ENCODE data around the gene NHSL2.

Gene NHSL2

DNA sequence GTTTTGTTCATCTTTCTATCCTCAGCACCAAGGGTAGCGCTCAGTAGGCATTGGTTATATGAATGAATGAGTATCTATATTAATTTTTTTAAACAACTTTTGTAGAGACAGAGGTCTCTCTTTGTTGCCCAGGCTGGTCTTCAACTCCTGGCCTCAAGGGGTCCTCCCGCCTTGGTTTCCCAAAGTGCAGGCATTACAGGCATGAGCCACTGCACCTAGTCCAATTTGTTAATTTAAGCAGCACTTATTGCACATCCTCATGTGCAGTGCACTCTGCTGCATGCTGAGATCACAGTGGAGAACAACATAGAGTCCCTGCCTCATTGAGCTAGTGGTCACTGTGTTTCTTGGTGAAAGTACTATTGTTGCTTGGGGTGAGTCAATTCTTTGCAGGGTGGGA, 94.4 kb downstream of the NHSL2 start:
- H3K27ac Mint-ChIP-seq = no peak overlapping the region
- ATAC-seq (no peak), DNase-seq (no peak)
- H3K4me3 Mint-ChIP-seq = no peak overlapping the region
- no peaks in the 10 kb centered on the region for H3K36me3 Mint-ChIP-seq (ENCODE audit: low read depth)
- no peaks in the 10 kb centered on the region for H3K9me3 Mint-ChIP-seq
- peaks cover 12% of the 10 kb centered on the region for H3K27me3 Mint-ChIP-seq
- H3K4me1 Mint-ChIP-seq = no peaks in the 10 kb centered on the region

DNA sequence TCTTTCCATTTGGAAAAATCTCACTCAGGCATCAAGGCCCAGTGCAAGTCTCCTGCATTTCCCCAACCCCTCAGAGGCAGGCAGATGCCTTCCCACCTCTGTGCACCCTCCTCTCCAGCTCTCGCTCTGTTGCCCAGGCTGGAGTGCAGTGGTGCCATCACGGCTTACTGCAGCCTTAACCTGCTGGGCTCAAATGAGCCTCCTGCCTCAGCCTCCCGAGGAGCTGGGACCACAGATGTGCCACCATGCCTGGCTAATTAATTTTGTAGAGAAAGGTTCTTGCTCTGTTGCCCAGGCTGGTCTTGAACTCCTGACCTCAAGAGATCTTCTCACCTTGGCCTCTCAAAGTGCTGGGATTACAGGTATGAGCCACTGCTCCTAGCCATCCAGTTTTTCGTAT, 95.8 kb downstream of the NHSL2 start:
- Mint-ChIP-seq H3K9me3 (no peaks in the 10 kb centered on the region), H3K4me3 (no peak overlapping the region), H3K27me3 (peaks cover 12% of the 10 kb centered on the region), H3K27ac (no peak overlapping the region), H3K4me1 (no peaks in the 10 kb centered on the region), H3K36me3 (ENCODE audit: low read depth) (no peaks in the 10 kb centered on the region)
- ATAC-seq (no peak), DNase-seq (no peak)

DNA sequence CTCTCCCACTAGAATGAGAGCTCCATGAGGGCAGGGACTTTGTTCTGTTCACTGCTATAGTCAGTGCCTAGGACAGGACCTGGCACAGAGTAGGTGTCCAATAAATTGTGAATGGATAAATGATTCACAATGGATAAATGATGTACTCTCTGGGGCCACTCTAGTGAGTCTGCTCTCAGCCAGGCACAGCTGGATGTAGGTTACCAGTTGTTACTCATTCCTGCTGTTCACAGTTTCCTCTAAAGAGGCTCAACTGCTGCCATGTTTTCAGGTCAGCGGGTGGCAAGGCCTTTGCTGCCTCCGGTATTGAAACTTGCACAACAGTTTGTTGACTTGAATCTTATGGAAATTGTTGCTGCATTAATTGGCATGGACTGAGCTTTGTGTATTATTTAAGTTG, 99.1 kb downstream of the NHSL2 start:
- DNase-seq (no peak), ATAC-seq (no peak)
- Mint-ChIP-seq H3K4me1 (no peaks in the 10 kb centered on the region), H3K27ac (no peak overlapping the region), H3K4me3 (no peak overlapping the region), H3K36me3 (ENCODE audit: low read depth) (no peaks in the 10 kb centered on the region), H3K9me3 (no peaks in the 10 kb centered on the region), H3K27me3 (peaks cover 13% of the 10 kb centered on the region)

DNA sequence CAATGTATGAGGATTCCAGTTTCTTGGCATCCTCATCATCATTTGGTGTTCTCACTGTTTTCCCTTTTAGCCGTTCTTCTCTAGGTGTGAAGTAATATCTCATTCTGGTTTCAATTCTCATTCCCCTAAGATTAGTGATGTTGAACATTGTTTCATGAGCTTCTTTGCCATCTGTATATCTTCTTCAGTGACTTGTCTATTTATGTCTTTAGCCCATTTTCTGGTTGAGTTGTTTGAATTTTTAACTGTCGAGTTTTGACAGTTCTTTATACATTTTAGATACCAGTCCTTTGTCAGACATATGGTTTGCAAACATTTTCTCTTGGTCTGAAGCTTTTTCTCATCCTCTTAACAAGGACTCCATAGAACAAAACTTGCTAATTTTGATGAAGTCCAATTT, 101.1 kb downstream of the NHSL2 start:
- H3K4me1 Mint-ChIP-seq = no peaks in the 10 kb centered on the region
- no peaks in the 10 kb centered on the region for H3K9me3 Mint-ChIP-seq
- H3K27me3 Mint-ChIP-seq = peaks cover 25% of the 10 kb centered on the region

DNA sequence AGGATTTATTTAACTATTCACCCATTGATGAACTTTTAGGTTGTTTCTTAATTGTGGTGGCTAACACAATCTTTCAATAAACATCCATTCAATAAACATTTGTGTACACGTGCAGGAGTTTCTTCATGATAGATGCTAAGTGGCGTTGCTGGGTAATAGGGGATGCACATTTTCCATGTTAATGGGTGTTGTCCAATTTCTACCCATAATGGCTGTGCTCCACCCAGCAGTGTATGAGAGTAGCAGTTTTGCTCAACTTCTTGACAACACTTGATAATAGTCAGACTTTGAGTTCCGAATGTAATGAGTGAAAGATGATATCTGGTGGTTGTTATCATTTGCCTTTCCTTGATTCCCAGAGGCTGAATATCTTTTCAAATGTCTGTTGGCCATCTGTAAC, 104.7 kb downstream of the NHSL2 start:
- ATAC-seq (no peak), DNase-seq (no peak)
- H3K4me3 Mint-ChIP-seq = no peak overlapping the region
- H3K4me1 Mint-ChIP-seq = peaks cover 6% of the 10 kb centered on the region
- no peaks in the 10 kb centered on the region for H3K36me3 Mint-ChIP-seq (ENCODE audit: low read depth)
- no peaks in the 10 kb centered on the region for H3K9me3 Mint-ChIP-seq
- peaks cover 28% of the 10 kb centered on the region for H3K27me3 Mint-ChIP-seq
- no peak overlapping the region for H3K27ac Mint-ChIP-seq

More for the DNA sequence above, 101.1 kb downstream of the NHSL2 start:
- Mint-ChIP-seq H3K36me3 (ENCODE audit: low read depth) (no peaks in the 10 kb centered on the region), H3K4me3 (no peak overlapping the region), H3K27ac (no peak overlapping the region)
- no peak for DNase-seq
- no peak for ATAC-seq

DNA sequence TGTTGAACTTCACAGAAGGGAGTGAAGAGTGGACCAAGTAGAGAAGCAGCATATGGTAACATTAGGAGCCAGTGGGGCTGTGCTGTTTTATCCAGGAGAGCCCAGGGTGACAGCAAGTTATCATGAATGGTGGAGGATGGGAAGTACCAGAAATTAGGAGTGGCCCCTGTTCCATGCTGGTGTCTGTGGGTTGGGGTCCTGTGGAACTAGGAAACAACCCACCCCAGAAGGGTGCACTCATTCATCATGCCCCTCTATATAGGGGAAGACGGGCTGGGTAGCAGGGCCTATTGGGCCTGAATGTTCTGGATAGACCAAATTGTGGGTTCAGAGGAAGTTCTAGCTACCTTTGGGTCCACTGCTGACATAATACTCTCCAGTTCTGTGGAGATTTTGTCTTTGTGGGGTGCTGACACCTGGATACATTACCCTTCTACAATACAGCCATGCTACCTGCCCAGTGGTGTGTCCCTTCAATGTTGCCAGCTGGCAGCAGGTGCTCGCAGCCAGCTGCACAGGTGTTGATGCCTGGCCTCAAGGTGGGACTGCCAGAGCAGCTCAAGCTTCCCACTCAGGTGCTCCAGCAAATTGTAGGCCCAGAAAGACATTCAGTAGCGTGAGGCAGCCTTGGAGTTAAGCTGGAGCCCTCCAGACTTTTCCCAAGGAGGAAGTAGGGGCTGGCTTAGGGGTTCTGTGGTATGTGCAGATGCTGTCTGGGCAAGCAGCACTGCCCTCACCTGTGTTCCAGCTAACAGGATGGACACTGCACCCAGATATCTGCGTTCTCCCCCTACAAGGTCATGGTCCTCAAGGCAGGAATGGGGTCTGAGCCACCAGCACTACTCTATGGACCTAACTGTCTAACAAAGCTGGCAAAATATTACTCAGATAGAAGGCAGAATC, 106.5 kb downstream of the NHSL2 start:
- Mint-ChIP-seq H3K36me3 (ENCODE audit: low read depth) (no peaks in the 10 kb centered on the region), H3K4me3 (no peak overlapping the region), H3K27ac (no peak overlapping the region), H3K9me3 (no peaks in the 10 kb centered on the region), H3K4me1 (peaks cover 14% of the 10 kb centered on the region), H3K27me3 (peaks cover 31% of the 10 kb centered on the region)
- ATAC-seq (no peak), DNase-seq (no peak)

DNA sequence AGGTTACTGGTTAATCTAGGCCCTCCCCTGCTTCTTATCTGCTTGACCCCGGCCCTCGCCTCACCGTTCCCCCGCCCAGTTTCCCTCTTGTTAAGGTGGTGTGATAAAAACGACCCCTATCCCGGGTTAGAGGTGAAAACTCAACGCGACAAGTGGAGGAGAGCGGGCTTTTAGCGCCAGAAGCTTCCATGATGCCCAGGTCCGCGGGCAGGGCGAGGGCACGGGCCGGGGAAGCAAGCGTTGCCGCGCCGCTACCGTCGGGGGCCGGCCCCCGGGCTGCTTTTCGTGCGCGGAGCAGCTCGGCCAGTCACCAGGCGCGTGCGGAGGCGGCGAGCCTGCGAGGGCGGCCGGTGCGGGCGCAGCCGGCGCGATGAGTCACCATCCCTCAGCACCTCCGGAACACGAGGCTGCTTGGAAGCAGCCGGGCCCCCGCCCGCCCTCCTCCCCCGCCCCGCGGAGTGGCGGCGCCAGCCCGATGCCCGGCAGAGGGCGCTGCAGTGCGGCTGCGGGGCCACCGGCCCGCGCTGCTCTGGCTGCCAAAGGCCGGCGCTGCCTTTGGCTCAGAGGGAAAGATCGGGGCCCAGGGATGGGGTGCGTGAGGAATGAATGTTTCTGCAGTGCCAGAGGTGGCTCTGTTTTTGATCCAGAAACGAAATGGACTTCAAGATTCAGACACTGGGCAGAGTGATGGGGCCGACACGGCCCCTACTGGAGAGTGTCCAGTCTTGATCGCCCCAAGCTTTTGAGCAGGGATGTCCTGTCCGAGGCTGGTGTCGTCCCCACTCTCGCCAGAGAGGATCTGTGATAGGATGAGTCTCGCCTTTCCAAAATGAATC, 107.8 kb downstream of the NHSL2 start:
- ATAC-seq = peak; percentile 93
- peak; percentile 77 for DNase-seq
- no peak overlapping the region for H3K4me3 Mint-ChIP-seq
- H3K27ac Mint-ChIP-seq = no peak overlapping the region
- H3K9me3 Mint-ChIP-seq = no peaks in the 10 kb centered on the region
- peaks cover 14% of the 10 kb centered on the region for H3K4me1 Mint-ChIP-seq
- peaks cover 30% of the 10 kb centered on the region for H3K27me3 Mint-ChIP-seq
- H3K36me3 Mint-ChIP-seq (ENCODE audit: low read depth) = no peaks in the 10 kb centered on the region

DNA sequence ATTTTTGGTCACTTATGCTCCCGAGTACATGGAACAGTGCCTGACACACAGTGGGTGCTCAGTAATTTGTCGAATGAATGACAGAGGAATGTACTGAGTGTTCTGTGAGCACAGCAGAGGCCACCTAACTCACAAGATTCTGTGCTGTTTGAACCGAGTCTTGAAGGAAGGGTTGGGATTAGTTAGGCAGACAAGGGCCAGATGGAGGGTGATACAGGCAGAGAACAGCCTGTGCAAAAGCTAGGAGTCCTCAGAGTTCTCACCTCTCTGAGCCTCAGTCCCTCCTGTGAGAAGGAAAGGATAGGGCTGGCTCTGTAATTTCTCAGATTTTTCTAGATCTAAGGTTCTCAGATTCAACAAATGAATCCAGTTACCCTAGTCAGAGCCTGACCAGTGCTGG, 108.8 kb downstream of the NHSL2 start:
- Mint-ChIP-seq H3K27me3 (peaks cover 32% of the 10 kb centered on the region), H3K9me3 (no peaks in the 10 kb centered on the region), H3K4me1 (peaks cover 14% of the 10 kb centered on the region), H3K4me3 (no peak overlapping the region), H3K27ac (no peak overlapping the region), H3K36me3 (ENCODE audit: low read depth) (no peaks in the 10 kb centered on the region)
- DNase-seq (no peak), ATAC-seq (no peak)

DNA sequence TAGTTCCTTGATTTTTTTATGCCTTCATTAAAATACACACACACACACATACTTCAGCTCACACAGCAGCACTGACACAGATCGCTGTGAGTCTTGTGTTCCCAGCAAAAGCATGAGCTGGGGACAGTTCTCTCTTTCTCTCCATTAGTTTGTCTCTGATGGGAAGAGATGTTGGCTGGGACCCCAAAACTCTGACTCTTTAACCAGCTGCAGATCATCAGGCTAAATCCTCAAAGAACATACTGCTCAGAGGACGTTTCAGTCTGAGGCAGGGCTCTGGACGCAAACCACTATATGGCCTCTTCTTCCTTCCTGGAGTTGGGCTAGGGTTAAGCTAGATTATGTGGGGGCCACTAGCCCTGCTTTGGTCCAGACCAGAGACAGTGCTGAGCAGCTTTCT, 109.6 kb downstream of the NHSL2 start:
- no peak overlapping the region for H3K4me3 Mint-ChIP-seq
- H3K4me1 Mint-ChIP-seq = peaks cover 14% of the 10 kb centered on the region
- ATAC-seq (no peak), DNase-seq (no peak)
- no peak overlapping the region for H3K27ac Mint-ChIP-seq
- no peaks in the 10 kb centered on the region for H3K36me3 Mint-ChIP-seq (ENCODE audit: low read depth)
- H3K27me3 Mint-ChIP-seq = peaks cover 31% of the 10 kb centered on the region
- H3K9me3 Mint-ChIP-seq = no peaks in the 10 kb centered on the region

DNA sequence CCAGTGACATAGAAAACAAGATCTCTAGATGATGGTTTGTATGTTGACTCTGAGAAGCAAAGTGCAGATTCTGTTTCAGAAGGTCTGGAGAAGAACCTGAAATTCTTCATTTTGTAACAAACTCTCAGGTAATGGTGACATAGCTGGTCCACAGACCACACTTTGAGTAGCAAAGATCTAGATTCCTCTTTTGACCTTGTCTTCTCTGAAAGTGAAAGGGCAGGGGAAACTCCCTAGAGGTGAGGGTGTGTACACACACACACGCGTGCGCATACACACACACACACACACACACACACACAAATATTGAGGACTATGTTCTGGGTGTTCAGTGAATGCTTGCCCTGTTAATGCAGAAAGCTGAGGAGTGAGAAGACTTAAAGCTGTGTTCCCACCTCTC, 110.1 kb downstream of the NHSL2 start:
- Mint-ChIP-seq H3K4me1 (peaks cover 14% of the 10 kb centered on the region), H3K36me3 (ENCODE audit: low read depth) (no peaks in the 10 kb centered on the region), H3K27ac (no peak overlapping the region), H3K4me3 (no peak overlapping the region), H3K9me3 (no peaks in the 10 kb centered on the region), H3K27me3 (peaks cover 27% of the 10 kb centered on the region)
- ATAC-seq (no peak), DNase-seq (no peak)

DNA sequence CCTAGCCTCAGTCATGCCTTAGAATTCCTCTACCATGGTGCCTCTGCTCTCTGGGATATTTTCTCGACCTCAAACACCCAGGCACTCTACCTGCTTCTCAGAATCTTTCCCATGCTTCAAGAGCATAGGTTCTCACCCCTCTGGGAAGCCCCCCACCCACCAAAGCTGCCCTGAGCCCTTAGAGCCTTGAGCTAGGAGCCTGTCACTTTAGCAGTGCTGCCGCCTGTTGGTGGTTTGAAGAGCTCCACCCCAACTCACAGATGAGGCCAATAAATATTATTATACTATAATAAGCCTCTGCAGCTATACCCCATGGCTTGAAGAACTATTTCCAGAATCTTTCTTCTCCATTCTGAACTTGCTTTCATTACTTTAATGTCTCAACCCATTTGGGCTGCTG, 111.3 kb downstream of the NHSL2 start:
- ATAC-seq (no peak), DNase-seq (no peak)
- no peaks in the 10 kb centered on the region for H3K36me3 Mint-ChIP-seq (ENCODE audit: low read depth)
- no peak overlapping the region for H3K27ac Mint-ChIP-seq
- peaks cover 18% of the 10 kb centered on the region for H3K4me1 Mint-ChIP-seq
- peaks cover 17% of the 10 kb centered on the region for H3K27me3 Mint-ChIP-seq
- no peaks in the 10 kb centered on the region for H3K9me3 Mint-ChIP-seq
- no peak overlapping the region for H3K4me3 Mint-ChIP-seq

DNA sequence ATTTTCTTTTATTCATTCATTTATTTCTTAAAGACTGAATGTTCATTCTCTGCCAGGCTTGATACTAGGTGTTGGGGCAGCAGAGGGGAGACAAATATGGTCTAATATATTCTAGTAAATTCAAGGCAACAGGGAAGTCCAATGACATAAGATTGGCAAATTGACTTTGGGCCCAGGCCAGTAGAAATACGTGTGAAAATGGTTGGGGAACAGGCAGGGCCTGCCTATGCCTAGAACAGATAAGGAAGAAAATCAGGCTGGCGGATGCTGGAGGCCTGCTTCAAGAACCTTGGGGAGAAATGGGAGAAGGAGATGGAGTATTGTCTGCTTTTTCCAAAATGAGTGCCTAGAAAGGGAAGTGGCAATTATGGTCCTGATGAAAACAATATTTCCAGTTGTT, 112.4 kb downstream of the NHSL2 start:
- Mint-ChIP-seq H3K9me3 (no peaks in the 10 kb centered on the region), H3K36me3 (ENCODE audit: low read depth) (no peaks in the 10 kb centered on the region), H3K27ac (no peak overlapping the region), H3K4me3 (no peak overlapping the region), H3K4me1 (peaks cover 18% of the 10 kb centered on the region), H3K27me3 (peaks cover 11% of the 10 kb centered on the region)
- ATAC-seq = no peak
- no peak for DNase-seq

DNA sequence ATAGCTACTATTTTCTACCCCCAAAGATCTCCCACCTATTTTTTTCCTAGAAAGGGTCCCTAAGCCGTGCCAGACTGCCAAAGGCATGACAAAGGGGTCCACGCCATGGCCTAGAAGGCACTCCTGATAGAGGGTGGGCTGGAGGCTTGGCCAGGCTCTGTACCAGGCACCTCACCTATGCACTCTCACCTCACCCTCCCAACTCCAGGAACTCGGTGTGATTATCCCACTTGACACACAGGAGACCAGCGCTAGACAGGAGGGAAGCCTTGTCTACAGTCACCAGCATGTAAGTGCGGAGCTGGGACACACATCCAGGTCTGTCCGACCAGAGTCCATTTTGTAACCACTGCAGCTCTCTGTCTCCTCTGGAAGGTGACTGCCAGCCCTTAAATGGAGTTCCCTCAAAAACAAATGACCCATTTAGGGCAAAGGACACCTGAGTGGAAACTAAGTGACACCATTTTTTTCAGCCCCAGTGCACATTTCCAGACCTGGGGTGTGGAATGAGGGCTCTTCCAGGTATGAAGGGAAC, 114.7 kb downstream of the NHSL2 start:
- Mint-ChIP-seq H3K27ac (no peak overlapping the region), H3K9me3 (no peaks in the 10 kb centered on the region), H3K4me1 (peaks cover 12% of the 10 kb centered on the region), H3K27me3 (peaks cover 8% of the 10 kb centered on the region), H3K4me3 (no peak overlapping the region), H3K36me3 (ENCODE audit: low read depth) (no peaks in the 10 kb centered on the region)
- DNase-seq = no peak
- no peak for ATAC-seq

DNA sequence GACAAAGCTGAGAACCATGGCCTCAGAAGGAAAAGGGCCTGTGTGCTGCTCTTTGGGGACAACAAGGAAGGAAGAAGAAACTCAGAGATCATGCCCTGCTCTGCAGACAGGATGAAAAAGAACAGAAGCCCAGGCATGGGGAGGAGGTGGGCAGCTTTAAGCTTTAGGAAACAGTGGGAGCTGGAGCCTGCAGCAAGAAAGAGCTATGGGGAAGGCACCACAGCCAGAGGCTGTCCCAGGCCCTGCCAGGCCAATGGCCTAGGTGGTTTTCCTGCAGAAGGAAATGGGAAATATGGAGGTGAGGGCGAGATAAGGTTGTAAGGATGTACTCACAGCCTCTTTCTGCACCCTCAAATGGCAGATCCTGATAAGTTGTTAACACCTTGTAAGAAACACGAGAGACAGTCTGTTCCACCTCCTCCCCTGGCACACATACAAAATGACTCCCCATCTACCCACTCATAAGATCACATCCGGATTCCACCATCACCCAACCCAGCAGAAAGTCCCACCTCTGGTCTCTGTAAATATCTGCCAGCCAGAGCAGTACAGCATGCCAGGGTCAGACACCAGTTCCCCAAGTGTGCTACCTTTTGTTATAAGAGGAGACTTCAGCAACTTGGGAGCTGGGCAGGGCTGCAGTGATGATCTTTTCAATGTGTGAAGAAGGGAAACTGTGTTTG, 115.8 kb downstream of the NHSL2 start:
- Mint-ChIP-seq H3K9me3 (no peaks in the 10 kb centered on the region), H3K27ac (no peak overlapping the region), H3K36me3 (ENCODE audit: low read depth) (no peaks in the 10 kb centered on the region), H3K4me3 (no peak overlapping the region), H3K27me3 (peaks cover 8% of the 10 kb centered on the region), H3K4me1 (peaks cover 8% of the 10 kb centered on the region)
- ATAC-seq (no peak), DNase-seq (no peak)
